ENCODE measurements around the gene CEP164.

Gene CEP164

DNA sequence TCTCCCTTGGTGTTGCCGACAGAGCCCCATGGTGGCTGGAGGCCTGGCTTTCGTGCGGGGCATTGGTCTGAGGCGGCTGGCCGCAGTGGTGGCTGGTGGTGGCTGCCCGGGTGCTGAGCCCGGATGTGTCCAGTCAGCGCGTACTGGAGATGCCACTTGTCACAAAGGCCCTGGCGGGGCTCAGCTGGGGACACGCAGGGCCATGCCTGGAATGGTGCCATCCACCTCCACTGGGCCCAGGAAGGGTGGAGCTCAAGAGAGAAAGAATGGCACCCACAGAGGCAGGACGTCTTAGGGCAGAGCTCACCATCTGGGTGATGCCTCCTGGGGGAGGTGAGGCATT is 92.5 kb downstream of the CEP164 start:
- DNase-seq (ENCODE audit: low read depth in 2 of 2), result no peak

DNA sequence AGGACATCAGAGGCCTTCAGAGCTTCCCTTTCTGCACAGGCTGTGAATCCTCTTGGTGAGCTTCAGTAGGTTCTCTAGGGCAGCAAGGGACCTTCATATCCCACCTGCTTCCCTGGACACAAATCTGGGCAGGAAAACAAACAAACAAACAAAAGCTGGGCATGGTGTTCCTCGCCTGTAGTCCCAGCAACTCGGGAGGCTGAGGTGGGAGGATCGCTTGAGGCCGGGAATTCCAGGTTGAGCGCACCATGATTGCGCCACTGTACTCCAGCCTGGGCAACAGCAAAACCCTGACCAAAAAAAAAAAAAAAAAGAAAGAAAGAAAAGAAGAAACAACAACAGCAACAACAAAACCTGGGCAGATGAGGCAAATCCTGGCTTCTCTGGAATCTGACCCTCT is 92.9 kb downstream of the CEP164 start:
- DNase-seq (ENCODE audit: low read depth in 2 of 2), result no peak

DNA sequence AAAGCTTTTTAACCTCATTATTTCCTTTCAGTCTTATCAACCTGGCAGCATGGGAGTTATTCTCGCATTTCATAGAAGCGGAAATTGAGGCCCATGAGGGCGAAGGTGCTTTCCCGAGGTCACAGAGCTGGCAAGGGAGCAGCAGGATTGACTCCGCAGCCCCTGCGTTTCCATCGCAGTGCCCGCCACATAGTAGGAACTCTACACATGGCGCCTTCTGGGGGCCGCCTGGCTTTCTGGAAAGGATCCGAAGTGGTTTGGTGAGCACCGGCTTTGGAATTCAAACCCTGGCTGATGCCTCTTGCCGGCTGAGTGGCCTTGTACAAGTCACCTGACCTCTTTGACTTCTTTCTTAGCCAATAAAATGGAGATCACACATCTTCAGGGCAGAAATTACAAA is 93.4 kb downstream of the CEP164 start:
- DNase-seq (ENCODE audit: low read depth in 2 of 2), result no peak

DNA sequence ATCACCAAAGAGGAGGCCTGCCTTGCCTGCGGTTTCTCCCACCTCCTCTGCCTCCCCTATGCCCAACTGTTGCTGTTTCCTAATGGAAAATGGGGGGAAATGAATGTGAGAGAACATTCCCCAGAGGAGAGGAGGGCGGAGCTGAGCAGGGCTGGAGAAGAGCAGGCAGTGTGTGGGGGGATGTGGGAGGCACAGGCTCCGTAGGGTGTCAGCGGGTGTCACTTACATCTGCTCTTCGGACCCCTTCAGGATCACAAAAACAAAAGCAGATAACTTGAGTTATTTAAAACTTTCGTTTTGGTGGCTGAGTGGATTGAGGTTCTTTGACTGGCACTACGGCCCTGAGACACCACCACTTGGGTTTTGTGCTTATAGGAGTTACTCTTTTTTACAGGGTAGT is 93.8 kb downstream of the CEP164 start:
- DNase-seq (ENCODE audit: low read depth in 2 of 2), result no peak

DNA sequence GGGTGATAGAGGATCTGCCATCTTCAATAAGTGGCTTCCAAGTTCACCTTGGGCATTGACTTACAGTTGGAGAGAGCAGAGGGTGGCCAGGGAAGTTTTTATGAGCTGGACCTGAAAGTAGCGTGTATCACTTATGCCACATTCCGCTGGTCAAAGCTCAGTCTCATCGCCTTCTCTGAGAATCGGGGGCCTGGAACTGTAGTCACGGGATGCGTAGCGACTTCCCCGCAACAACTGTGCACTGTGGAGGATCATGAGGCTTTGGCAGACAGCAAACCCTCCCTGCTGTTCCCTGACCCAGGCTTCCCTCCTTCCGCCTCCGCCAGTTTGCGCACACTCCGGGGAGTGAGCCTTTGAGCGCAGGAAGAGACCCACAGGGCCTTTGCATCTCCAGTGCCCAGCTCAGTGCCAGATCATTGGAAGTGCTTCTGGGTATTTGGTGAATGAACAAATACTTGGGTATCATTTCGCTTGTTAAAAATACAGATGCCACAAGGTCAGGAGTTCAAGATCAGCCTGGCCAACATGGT is 95.5 kb downstream of the CEP164 start:
- no peak for DNase-seq (ENCODE audit: low read depth in 2 of 2)

DNA sequence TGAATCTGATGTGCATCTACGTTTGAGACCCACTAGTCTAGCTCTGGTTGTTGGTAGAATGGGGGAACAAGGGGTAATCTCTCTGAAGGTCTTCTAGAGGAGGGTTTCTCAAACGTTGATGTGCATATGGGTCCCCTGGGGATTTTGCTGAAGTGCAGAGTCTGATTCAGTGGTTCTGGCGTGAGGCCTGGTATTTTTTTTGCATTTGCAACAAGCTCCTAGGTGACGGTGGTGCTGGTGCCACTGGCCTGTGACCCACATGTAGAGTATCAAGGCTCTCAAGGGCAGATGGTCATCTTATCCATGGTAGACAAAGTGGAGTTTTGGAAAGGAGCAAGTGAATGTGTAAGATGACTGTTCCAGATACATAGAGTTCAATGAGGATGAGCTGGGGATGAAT is 97.1 kb downstream of the CEP164 start:
- DNase-seq (ENCODE audit: low read depth in 2 of 2), result no peak

DNA sequence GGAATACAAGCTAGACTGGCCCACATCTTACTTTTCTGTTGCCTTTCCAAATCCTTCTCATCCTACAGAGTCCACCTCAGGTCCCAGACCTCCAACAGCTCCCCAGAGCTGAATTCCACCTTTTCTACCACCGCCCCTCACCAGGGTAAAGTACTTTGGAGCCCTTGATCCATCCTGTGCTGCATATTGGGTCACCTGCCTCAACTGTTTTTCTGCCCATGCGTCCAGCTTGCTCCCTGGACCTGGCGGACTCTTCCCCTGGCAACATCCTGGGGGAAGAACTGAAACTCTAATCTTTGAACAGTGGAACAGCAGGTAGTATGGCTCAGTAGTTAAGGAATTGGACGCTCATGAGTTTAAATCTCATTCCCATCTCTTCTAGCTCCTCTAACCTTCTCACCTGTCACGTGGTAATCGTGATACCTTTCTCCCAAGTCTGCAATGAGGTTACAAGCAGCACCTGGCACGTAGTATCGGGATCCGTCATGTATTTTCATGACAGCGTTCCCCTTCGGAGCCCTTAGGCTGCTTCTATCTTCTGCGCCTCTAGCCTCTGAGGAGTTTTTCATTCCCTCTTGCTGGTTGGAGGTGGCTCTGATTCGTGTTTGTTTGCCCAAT is 98.1 kb downstream of the CEP164 start:
- DNase-seq (ENCODE audit: low read depth in 2 of 2), result no peak

DNA sequence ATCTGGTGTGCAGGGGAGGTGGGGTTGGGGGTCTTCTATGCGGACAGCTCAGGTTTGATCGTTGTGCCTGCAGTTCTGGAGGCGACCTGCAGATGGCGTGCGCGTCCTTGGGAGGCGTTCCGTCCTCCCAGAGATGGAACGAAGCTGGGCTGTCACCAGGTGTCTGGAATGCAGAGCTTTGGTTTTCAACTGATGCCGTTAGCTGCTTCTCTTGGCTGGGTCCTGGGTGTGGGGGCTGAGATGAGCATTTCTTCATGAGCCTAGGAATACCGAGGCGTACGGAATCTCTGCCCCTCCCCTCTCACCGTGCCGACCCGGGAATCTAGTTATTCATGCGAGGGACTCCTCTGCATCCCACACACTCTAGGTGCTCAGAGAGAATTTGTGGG is 98.6 kb downstream of the CEP164 start:
- peak; percentile 39 to 60 for DNase-seq (ENCODE audit: low read depth in 2 of 2)

DNA sequence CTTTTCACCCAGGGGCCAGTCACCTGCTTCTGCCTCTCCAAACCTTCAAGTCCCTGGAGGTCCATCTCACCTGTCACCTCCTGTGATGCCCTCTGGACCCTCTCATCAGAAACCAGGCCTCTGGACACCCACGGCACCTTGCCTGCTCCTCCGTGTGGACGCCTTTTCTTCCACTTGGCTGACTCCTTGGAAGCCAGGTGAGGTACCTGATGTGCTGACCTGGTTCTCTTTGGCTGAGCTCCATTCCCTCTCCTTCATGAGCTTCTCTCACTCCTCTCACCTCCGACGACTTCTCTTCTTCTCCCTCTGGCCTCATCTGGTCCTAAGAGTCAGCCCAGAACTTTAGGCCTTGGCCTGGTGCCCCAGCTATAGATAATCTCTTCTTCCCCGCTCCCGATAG is 99.3 kb downstream of the CEP164 start:
- no peak for DNase-seq (ENCODE audit: low read depth in 2 of 2)

DNA sequence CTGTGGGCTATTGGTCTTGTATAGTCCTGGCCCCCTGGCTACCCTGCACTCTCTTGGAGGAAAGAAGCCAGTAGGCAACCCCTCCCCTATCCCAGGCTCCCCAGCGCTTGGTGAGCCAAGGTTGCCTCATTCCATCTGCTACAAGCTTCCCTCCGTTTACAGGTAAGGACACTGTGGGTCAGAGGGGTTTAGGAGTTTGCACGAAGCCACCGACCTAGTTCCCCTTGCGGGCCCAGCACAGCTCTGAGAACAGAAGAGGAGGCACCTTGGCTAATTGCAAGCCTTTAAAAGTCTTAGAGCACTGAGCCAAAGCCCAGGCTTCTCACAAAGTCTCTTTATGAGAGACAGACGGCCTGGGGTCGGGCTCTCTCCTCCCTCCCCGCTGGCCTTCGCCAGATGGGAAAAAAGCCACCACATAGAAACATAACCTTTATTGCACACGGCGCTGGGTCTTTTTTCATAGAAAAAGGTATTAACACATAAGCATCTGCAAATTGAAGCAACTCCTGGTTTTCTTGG is 99.8 kb downstream of the CEP164 start:
- DNase-seq (ENCODE audit: low read depth in 2 of 2), result no peak

DNA sequence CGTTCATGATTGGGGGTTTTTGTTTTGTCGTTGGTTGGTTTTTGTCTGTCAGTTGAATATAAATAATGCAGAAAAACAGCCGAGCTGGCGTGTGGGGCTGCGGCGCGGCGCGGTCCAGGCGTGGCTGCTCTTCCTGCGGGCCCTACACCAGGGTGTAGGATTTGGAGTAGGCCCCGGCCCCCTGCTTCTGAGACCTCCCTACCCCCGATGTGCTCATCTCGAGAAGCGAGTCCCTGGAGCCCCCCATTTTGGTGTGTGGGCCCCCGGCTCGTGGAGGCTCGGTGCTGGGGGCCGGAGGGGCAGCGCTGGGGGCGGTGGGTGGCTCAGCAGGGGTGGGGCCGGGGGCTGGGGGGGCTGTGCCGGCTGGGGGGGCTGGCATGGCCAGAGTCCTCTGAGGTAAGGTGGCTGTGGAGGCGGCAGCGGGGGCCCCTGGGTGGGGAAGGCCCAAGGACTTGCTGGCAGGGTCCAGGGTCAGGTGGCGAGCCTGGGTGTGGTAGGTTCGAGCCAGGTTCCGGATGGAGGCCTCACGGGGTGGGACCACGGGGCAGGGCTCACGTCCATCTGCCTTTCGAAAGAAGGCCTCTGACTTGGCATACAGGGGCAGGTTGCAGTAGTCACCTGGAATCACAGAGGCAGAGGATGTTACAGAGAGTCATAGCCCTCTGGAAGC is 100.7 kb downstream of the CEP164 start:
- no peak for DNase-seq (ENCODE audit: low read depth in 2 of 2)

DNA sequence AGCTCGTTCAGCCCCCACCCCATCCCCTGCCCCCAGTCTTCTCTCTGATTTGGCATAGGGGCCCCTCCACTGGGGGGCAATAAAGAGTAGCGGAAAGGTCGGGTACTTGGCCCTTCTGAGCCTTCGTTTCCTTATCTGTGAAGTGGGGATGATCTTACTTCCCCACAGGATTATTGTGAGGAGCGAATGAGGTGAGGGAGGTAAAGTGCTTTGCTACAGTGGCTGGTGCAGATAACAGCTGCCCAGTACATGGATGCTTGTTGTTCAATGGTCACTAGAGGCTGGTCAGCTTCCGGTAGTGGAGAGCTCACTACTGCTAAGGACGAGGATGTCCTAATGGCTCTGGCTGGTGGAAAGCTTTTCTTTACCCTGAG is 101.2 kb downstream of the CEP164 start:
- no peak for DNase-seq (ENCODE audit: low read depth in 2 of 2)

DNA sequence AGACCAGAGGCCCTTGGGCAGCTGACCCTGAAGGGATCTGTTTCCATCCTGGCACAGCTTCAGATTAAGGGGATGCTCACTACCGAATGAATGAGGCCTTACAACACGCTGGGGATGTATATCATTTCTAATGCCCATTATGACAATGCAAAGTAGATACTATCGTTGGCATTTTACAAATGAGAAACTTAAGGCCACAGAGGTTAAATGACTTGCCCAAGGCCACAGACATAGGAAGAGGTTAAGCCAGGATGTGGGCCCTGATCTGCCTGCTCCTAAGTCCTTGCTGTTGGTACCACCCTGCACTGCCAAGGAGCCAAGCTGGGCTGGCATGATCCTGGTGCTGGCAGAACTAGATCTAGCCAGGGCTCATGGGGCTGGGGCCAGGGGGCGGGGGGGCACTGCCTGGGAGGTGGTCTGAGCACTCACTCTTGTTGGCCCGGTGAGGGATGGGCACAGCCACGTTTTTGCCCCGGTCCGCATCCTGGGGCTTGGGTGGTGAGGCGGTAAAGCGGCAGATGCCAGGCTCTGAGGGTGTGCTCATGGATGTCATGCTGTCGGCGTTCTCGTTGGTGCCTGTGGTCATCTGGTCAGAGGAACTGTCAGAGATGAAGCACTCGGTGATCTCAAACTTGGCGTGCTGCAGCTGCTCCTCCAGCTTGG is 102.8 kb downstream of the CEP164 start:
- no peak for DNase-seq (ENCODE audit: low read depth in 2 of 2)

DNA sequence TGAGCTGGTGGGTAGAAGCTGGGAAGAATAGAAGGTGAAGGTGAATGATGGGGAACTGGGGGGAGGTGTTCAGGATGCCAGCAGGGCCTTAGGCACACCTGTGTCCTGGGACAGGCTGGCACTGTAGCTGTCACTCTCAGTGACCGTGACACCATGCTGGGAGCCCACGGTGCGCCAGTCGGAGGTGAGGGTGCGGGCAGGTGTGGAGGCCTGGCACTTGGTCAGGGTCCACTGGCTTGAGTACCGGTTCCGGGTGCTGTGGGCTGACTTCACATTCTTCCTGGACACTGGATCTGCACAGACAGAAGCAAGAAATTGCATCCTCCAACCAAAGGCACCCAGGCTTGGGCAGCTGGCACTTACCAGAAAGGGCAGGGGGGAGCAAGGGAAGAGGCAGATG is 103.8 kb downstream of the CEP164 start:
- DNase-seq (ENCODE audit: low read depth in 2 of 2), result no peak

DNA sequence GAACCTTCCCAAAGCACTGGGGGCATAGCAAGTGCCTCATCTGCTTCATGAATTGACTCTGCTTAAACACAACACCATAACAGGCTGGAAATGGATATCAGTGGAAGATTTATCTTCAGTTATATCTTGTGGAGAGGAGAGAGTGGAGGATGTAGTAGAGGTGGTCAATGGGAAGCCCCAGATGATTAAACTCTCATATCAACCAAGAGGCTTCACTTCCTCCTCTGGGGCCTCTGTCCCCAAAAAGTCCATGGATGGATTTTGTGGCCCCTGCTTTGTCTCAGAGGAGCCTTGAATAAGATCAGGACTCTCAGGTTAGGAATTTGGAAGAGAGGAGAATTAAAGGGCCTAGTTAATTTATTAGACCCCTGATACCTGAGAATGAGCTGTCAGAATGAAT is 106.1 kb downstream of the CEP164 start:
- no peak for DNase-seq (ENCODE audit: low read depth in 2 of 2)

DNA sequence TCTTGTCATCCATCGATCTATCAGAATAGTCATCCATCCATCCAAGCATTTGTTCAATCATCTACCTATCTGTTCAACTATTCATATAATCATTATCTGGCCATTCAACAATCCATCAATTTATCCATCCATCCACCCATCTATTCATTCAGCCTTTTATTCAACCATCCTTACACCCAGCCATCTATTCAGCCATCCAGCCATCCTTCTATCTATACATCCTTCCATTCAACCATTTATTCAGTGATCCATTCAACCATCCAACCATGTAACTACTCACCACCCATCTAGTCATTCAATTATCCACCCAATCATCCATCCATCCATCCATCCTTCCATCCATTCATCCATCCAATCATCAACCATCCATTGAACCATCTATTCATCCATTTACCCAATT is 106.8 kb downstream of the CEP164 start:
- DNase-seq (ENCODE audit: low read depth in 2 of 2), result no peak

DNA sequence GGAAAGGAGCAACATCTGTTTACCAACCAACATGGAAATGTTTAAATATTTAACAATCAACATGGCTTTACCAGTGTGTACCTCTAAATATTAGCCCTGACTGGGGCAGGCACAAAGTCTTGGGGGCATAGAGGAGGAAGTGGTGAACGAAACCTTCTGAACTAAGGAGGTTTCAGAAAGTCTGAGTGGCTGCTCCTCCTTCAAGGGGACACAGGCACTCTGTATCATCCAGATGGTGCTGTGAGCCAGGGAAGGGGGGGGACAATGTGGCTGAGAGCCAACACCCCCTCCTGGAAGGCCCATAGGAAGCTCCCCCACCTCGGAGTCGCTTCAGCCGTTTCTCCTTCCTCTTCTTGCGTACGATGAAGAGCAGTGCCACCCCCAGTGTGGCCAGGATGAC is 107.7 kb downstream of the CEP164 start:
- DNase-seq (ENCODE audit: low read depth in 2 of 2), result no peak

DNA sequence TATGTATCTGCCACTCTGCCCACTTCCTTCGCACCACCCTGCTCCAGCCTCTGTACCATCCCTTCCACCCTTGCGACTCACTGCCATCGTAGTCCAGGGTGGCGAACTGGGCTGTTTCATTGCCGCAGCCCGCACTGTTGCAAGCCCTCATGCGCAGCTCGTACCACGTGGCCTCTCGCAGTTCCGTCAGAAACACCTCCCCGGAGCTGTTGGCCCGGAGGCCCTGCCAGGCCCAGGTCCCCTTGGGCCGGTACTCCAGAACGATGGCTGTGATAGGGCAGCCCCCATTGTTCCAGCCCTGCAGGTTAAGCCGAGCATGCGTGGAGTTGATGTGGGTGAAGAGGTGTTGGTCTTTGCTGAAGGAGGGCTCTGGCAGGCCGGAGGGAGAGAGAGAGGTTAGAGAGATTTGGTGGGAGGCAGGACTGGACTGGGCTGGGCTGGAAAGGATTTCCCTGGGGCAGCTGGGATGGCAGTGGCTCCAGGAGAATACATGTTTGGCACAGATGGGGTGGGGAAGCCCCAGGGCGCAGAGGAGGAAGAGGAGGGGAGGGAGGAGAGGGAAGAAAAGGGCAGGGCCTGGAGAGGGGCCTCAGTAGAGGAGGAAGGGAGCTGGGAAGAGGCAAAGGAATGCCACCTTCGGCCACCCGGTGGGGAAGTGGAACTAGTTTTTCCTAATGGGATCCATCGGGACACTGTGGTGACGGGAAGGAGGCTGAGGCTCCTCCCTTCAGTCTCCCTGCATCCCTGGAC is 109.6 kb downstream of the CEP164 start:
- no peak for DNase-seq (ENCODE audit: low read depth in 2 of 2)

DNA sequence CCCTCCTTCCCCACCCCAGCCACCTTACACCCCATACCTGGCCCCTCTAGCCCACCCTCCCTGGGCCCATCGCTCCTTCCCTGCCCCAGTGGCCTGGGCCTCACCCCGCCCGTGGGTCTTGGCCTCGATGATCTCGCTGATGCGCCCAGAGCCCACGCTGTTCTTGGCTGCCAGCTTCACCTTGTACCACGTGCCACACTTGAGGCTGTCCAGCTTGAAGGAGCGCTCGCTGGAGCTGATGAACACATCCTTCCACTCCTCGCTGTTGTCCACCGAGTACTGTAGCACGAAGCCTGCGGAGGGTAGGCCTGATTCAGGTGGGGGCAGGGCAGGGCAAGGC is 110.1 kb downstream of the CEP164 start:
- DNase-seq (ENCODE audit: low read depth in 2 of 2), result no peak

DNA sequence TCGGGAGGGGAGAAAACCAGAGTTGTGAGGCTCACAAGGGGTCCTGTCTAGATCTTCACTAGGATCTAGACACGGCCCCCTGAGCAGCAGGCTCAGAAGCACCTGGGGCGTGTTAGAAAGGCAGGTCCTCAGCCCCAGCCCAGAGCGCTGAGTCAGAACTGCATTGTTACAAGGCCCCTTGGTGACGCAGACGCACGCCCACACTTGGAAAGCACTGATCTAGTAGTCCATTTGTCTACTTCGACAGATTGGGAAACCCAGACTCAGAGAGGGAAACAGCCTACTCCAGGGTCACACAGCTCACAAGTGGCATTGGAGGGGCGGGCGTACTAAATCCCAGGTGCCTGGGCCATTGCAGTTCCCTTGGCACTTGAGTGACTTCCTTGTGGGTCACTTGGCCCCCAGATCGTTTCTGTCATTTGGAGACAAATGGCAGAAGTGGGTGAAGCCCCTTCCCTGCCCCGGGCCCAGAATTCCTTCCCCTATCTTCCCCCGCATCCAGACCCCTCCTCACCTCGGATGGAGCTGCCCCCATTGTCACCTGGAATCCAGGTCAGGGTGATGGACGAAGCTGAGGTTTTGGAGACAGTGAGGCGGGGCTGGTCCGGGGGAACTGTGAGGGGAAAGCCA is 110.8 kb downstream of the CEP164 start:
- DNase-seq (ENCODE audit: low read depth in 2 of 2), result no peak

DNA sequence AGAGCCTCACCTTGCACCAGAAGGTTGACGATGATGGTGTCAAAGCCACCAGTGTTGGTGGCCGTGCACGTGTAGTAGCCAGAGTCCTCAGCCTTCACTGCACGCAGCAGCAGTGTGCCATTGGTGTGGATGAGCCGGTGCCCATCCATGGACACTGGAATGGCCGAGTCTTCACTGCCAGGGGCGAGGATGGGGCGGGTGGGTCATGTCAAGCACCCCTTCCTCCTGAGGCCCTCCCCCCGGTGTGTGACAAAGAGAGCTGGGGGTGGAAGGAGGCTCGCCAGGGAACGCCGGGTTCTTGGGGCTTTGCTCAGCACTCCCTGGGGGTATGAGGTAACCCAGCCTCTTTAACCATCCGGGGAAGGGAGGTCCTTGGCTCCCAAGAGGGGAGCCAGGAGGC is 111.6 kb downstream of the CEP164 start:
- DNase-seq (ENCODE audit: low read depth in 2 of 2), result no peak

DNA sequence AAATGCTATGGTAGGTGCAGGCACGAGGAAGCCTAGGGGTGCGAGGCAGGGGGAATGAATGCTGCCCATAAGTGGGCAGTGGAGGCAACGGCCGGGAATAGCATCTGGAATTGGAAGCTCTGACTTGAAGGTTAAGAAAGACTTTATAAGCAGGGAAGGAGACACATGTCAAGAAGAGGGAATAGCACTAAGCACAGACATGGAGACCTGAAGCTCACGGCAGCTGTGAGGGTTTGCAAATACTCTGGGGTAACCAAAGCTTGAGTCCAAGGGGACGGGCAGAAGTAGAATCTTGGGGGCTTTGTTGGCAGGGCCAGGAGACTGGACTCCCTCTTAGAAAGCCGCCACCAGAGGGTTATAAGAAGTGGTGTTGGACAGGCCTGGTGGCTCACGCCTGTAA is 112.6 kb downstream of the CEP164 start:
- DNase-seq (ENCODE audit: low read depth in 2 of 2), result no peak

All from stimulated activated CD4-positive, alpha-beta T cell treated with anti-CD3 and anti-CD28 coated beads, Interleukin-15, amount 100 ng/mL, for 48 hours (primary cell).